GM21717 (cell line): ENCODE results near the gene DOCK4.

Source experiments
- ATAC-seq: cut with Tn5 transposase; IDR thresholded peaks from one replicate; pipeline ENCODE4 v1.9.1; 2021; ENCODE audit warnings: mild to moderate bottlenecking, moderate library complexity; ENCODE audit not compliant: unreplicated experiment

DOCK4 gene

DNA sequence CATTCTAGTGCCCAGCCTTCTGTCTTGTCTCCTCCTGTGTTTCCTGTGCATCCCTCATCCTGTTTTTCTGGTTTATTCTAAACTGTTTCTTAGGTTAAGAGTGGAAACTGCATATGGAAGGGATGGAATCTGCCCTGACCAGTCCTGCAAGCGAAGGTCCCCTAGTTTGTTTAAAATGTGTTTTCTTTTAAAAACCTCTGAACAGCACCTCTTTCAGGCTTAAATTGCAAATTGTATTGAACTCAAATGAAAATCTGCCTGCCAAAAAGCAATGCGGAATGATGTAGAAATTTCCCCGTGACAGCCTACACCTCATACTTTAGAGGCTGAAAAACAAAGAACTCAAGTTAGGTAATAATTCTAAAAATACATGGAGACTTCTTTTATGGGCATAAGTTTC lies 421.1 kb downstream of the DOCK4 start:
- ATAC-seq, result no peak

GRCh38 chr7:111784296-111784695 lies 421.9 kb downstream of the DOCK4 start:
- ATAC-seq, result no peak

DNA sequence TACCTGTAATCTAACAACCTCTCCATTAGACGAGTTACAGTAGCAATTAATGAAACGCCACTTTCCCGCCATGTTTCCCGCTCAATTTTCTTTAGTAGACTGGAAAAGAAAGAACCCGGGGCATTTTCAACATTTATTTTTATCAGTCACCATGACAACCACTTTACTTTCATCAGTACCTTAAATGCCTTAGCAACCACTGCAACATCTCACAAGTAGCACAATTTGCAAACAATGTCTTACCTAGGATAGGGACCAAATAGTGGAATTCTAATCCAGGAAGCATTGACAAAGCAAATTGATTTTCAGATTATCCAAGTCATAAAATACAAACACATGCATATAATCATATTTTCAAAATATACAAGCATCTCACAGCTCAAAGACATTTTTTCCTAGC lies 422.3 kb downstream of the DOCK4 start:
- no peak for ATAC-seq

DNA sequence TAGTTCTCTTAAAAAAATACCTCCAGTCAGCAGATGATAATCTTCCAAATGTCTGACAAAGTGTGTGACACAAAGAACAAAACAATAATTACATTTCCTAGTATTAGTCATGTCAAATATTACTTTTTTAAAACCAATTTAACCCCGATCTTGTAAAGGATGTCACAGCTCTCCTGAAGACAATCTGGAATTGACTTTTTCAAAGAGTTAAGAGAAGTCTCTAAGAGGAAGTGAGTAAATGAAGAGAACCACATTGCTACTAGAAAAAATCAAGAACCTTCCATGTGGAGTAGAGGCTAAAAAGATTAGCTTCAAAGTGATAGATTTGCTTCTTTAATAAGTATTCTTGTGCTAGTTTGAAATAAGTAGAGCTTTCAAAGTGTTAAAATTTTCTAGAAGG lies 425.7 kb downstream of the DOCK4 start:
- ATAC-seq, result no peak

- ATAC-seq, result no peak
These were observed 431.0 kb downstream of the DOCK4 start for GRCh38 chr7:111775206-111775605.

- no peak for ATAC-seq
These were observed 433.5 kb downstream of the DOCK4 start for GRCh38 chr7:111772716-111773115.

GRCh38 chr7:111771638-111772037 lies 434.6 kb downstream of the DOCK4 start:
- ATAC-seq, result no peak

- no peak for ATAC-seq
These were observed 436.1 kb downstream of the DOCK4 start for GRCh38 chr7:111770116-111770515.

DNA sequence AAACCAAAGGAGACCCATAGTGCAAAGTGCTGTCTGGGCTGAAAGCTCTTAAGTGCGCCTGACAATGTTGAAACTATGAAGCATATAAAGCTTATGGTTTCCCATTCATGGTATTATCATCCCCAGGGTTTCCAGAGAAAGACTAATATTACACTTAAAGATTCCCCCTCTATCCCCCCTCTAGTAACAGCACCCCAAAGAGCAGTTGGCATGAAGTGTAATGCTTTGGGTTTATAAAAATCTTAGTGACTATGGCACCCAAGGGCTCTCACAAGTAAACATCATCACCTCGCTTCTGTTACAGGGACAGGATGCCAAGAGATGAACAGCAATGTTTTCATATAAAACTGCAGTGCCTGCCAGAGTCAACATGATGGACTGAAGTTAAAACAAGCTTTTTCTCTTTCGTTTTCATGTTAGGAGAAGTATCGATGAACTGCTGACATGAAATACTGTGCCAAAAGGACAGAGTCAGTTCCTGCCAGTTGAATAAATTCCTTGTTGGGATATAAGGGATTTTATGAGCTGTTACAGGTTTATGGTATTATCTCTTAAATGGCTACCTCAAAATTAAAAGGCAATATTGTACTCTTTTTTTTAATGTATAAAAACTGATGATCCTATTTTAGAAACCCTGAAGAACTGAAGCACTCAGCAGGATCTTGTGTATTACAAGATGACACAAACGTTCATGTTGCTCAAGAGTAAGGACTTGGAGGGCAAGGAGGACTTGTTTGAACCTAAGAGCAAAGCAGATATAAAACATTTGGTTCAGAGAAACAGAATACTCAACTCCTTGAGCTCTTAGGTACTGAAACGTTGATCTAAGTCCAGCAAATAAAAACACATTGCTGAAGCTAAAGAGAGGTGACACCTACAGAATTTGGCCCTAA lies 440.2 kb downstream of the DOCK4 start:
- no peak for ATAC-seq

GRCh38 chr7:111763221-111763801 lies 442.9 kb downstream of the DOCK4 start:
- ATAC-seq, result no peak

DNA sequence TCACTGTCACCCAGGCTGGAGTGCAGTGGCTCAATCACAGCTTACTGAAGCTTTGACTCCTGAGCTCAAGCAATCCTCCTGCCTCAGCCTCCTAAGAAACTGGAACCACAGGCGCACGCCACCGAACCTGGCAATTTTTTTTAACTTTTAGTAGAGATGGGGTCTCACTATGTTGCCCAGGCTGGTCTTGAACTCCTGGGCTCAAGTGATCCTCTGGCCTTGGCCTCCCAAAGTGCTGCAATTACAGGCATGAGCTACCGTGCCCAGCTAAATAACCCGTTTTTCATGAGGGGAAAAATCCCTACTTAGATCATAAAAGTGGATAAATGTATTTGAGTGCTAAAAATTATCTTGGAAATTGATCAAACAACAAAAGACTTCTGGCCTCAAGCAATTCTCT lies 443.4 kb downstream of the DOCK4 start:
- ATAC-seq, result no peak

DNA sequence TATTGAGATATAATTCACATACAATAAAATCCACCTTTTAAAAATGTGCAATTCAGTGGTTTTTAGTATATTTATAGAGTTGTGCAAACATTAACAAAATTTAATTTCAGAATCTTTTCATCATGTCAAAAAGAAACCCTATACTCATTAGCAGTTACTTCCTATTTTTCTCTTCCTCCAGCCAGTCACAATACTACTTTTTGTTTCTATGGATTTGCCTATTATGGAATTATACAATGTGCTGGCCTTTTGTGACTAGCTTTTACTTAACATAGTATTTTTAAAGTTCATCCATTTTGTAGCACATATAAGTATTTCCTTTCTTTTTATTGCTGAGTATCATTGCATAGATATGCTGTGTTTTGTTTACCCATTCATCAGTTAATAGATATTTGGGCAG lies 444.0 kb downstream of the DOCK4 start:
- no peak for ATAC-seq

- no peak for ATAC-seq
These were observed 446.2 kb downstream of the DOCK4 start for GRCh38 chr7:111760043-111760442.

- ATAC-seq, result no peak
These were observed 447.9 kb downstream of the DOCK4 start for GRCh38 chr7:111758332-111758731.

GRCh38 chr7:111756687-111757178 lies 449.5 kb downstream of the DOCK4 start:
- no peak for ATAC-seq

DNA sequence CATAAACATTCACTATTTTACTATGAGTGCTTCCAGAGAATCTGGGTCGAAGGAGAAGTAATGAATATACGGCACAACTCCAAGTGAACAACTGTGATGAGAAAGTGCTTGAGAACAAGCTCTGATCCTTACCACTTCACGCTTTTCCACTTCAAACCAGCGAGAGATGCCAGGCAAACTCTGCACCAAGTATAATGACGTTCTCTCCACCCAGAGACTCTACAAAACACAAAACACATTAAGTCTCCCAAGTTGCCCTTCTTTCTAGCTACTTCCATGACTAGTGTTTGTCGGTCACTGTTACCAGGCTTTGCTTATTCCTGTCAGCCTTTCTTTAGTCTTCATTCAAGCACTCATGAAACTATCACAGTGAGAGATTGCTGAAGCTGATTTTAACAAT lies 450.8 kb downstream of the DOCK4 start:
- ATAC-seq, result no peak

GRCh38 chr7:111753968-111754367 lies 452.2 kb downstream of the DOCK4 start:
- ATAC-seq, result no peak

GRCh38 chr7:111752022-111752582 lies 454.1 kb downstream of the DOCK4 start:
- ATAC-seq, result peak; percentile 95

DNA sequence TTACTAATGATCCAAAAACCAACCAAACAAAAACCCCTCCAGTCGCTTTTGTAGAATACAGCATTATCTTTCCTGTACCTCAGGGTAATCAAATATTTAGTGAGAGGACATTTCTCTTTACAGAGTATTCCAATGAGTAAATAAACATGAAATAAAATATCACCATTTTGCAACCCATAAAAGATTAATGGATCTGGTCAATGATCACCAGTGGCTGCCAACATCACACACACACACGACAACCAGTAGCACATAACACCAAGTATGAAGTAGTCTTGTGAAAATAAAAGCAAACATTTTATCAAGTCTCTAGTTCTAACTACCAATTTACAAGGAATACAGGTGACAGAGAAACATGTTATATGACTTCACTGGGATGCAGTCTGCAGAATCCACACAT lies 455.3 kb downstream of the DOCK4 start:
- ATAC-seq, result no peak

- no peak for ATAC-seq
These were observed 456.0 kb downstream of the DOCK4 start for GRCh38 chr7:111750228-111750627.

DNA sequence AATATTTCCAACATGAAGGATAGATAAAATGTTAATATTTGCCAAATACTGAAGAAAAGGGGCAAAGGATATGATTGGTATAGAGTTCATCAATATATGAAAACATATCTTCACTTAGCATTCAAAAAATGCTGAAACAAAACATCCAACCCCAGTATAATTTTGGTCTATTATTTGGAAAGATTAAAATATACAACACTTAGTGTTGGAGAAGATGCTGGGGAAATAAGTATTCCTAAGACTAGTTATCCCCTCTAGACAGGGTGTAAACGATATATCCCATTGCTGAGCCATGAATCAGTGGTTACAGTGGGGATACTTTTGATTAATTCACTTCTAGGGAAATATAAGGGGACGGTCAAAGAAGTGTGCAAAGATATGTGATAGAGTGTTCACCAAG lies 456.6 kb downstream of the DOCK4 start:
- no peak for ATAC-seq

DNA sequence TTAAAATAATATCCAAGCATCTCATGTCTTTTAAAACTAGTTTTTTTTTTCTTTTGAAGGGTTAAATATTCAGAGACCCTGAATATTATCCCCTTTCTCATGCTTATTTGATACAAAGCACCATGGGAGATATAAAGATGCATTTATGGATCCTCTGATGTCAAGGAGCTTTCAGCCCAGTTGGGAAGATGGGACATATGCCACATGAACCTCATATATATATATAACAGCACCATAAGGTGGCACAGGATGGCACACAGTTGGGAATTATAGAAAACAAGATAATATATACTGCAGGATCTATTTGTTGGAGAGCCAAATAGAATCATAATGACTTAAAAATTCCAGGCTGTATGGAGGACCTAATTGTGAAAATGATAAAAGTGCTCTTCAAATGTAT lies 458.5 kb downstream of the DOCK4 start:
- no peak for ATAC-seq
